ENCODE results near the gene DGKB.

Gene DGKB

GRCh38 chr7:14846405-14846804 lies 56.1 kb downstream of the DGKB start:
- TF ChIP-seq GATA3 (IDR thresholded peaks at IDR 0.05; ENCODE audit: low read depth, low read length) (no peak), GATA2 (IDR thresholded peaks at IDR 0.05; ENCODE audit: low read depth, low read length) (no peak)

- TF ChIP-seq GATA2 (IDR thresholded peaks at IDR 0.05; ENCODE audit: low read depth, low read length) (no peak), GATA3 (IDR thresholded peaks at IDR 0.05; ENCODE audit: low read depth, low read length) (no peak)
Measured at GRCh38 chr7:14843755-14844154, 58.8 kb downstream of the DGKB start.

- TF ChIP-seq GATA2 (IDR thresholded peaks at IDR 0.05; ENCODE audit: low read depth, low read length) (no peak), GATA3 (IDR thresholded peaks at IDR 0.05; ENCODE audit: low read depth, low read length) (no peak)
Measured at GRCh38 chr7:14842523-14842922, 60.0 kb downstream of the DGKB start.

- TF ChIP-seq GATA2 (IDR thresholded peaks at IDR 0.05; ENCODE audit: low read depth, low read length): no peak
- no peak for TF ChIP-seq GATA3 (IDR thresholded peaks at IDR 0.05; ENCODE audit: low read depth, low read length)
Measured at GRCh38 chr7:14841869-14842268, 60.7 kb downstream of the DGKB start.

GRCh38 chr7:14841086-14841485 lies 61.5 kb downstream of the DGKB start:
- no peak for TF ChIP-seq GATA3 (IDR thresholded peaks at IDR 0.05; ENCODE audit: low read depth, low read length)
- TF ChIP-seq GATA2 (IDR thresholded peaks at IDR 0.05; ENCODE audit: low read depth, low read length): no peak

- TF ChIP-seq GATA2 (IDR thresholded peaks at IDR 0.05; ENCODE audit: low read depth, low read length) (no peak), GATA3 (IDR thresholded peaks at IDR 0.05; ENCODE audit: low read depth, low read length) (no peak)
Measured at GRCh38 chr7:14839307-14839706, 63.2 kb downstream of the DGKB start.

GRCh38 chr7:14837216-14837615 lies 65.3 kb downstream of the DGKB start:
- no peak for TF ChIP-seq GATA3 (IDR thresholded peaks at IDR 0.05; ENCODE audit: low read depth, low read length)
- no peak for TF ChIP-seq GATA2 (IDR thresholded peaks at IDR 0.05; ENCODE audit: low read depth, low read length)

GRCh38 chr7:14836571-14837189 lies 65.9 kb downstream of the DGKB start:
- TF ChIP-seq GATA2 (IDR thresholded peaks at IDR 0.05; ENCODE audit: low read depth, low read length) (no peak), GATA3 (IDR thresholded peaks at IDR 0.05; ENCODE audit: low read depth, low read length) (no peak)

GRCh38 chr7:14836006-14836405 lies 66.5 kb downstream of the DGKB start:
- no peak for TF ChIP-seq GATA3 (IDR thresholded peaks at IDR 0.05; ENCODE audit: low read depth, low read length)
- no peak for TF ChIP-seq GATA2 (IDR thresholded peaks at IDR 0.05; ENCODE audit: low read depth, low read length)

- TF ChIP-seq GATA2 (IDR thresholded peaks at IDR 0.05; ENCODE audit: low read depth, low read length) (no peak), GATA3 (IDR thresholded peaks at IDR 0.05; ENCODE audit: low read depth, low read length) (no peak)
Measured at GRCh38 chr7:14835384-14835783, 67.2 kb downstream of the DGKB start.

- TF ChIP-seq GATA3 (IDR thresholded peaks at IDR 0.05; ENCODE audit: low read depth, low read length) (no peak), GATA2 (IDR thresholded peaks at IDR 0.05; ENCODE audit: low read depth, low read length) (no peak)
Measured at GRCh38 chr7:14834883-14835282, 67.7 kb downstream of the DGKB start.

- TF ChIP-seq GATA2 (IDR thresholded peaks at IDR 0.05; ENCODE audit: low read depth, low read length) (no peak), GATA3 (IDR thresholded peaks at IDR 0.05; ENCODE audit: low read depth, low read length) (no peak)
Measured at GRCh38 chr7:14834456-14834855, 68.1 kb downstream of the DGKB start.

GRCh38 chr7:14833707-14834106 lies 68.8 kb downstream of the DGKB start:
- TF ChIP-seq GATA3 (IDR thresholded peaks at IDR 0.05; ENCODE audit: low read depth, low read length) (no peak), GATA2 (IDR thresholded peaks at IDR 0.05; ENCODE audit: low read depth, low read length) (no peak)

GRCh38 chr7:14828053-14828452 lies 74.5 kb downstream of the DGKB start:
- no peak for TF ChIP-seq GATA3 (IDR thresholded peaks at IDR 0.05; ENCODE audit: low read depth, low read length)

- TF ChIP-seq GATA3 (IDR thresholded peaks at IDR 0.05; ENCODE audit: low read depth, low read length): no peak
- no peak for TF ChIP-seq GATA2 (IDR thresholded peaks at IDR 0.05; ENCODE audit: low read depth, low read length)
Measured at GRCh38 chr7:14826426-14826825, 76.1 kb downstream of the DGKB start.

GRCh38 chr7:14825912-14826311 lies 76.6 kb downstream of the DGKB start:
- TF ChIP-seq GATA3 (IDR thresholded peaks at IDR 0.05; ENCODE audit: low read depth, low read length) (no peak), GATA2 (IDR thresholded peaks at IDR 0.05; ENCODE audit: low read depth, low read length) (no peak)
